Neural progenitor cell (in vitro differentiated cells): ENCODE data around the gene TIAM2.

Experiments
- EZH2 ChIP-seq: fragments of 200-600 bp; sonication (generic); IDR thresholded peaks from 2 replicates; pipeline ENCODE4 v1.6.1; 2017; ENCODE audit warnings: antibody characterized with exemption, mild to moderate bottlenecking, moderate library complexity
- EZH2phosphoT487 ChIP-seq: fragments of 200-600 bp; sonication (generic); IDR thresholded peaks from 2 replicates; pipeline ENCODE4 v1.6.1; 2017; ENCODE audit warnings: antibody characterized with exemption
- TF ChIP-seq, protein P1 (sequence below): fragments of 200-600 bp; sonication (generic); IDR thresholded peaks from 2 replicates; pipeline ENCODE4 v1.5.1; 2017; ENCODE audit warnings: antibody characterized with exemption, mild to moderate bottlenecking

DNA sequence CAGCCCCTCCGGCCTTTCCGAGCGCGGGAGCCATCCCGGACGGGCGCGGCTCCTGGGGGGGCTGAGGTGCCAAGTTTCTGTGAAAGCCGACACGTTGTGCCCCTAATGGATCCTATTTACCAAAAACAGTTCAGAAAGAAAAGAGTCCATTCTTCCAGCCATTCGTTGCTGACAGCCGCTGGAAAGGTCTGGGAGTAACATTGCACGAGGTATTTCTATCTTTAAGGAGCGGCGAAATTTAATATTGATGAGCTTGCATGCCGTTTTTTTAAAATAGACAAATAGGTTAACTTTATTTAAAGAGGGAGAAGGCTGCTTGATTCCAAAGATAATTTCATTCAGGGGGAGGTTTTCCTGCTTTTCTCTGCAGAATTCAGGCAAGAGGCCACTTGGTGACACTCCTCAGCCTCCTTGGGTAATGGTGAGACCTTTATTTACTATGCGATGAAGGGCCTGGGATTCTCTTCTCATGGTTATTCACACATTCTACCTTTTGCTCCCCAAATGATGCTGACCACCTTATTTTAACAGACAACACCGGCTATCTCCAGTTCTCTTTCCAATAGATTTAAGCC, 988 bp downstream of the TIAM2 start:
- TF ChIP-seq, protein P1, sequence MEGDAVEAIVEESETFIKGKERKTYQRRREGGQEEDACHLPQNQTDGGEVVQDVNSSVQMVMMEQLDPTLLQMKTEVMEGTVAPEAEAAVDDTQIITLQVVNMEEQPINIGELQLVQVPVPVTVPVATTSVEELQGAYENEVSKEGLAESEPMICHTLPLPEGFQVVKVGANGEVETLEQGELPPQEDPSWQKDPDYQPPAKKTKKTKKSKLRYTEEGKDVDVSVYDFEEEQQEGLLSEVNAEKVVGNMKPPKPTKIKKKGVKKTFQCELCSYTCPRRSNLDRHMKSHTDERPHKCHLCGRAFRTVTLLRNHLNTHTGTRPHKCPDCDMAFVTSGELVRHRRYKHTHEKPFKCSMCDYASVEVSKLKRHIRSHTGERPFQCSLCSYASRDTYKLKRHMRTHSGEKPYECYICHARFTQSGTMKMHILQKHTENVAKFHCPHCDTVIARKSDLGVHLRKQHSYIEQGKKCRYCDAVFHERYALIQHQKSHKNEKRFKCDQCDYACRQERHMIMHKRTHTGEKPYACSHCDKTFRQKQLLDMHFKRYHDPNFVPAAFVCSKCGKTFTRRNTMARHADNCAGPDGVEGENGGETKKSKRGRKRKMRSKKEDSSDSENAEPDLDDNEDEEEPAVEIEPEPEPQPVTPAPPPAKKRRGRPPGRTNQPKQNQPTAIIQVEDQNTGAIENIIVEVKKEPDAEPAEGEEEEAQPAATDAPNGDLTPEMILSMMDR = no peak
- TF ChIP-seq EZH2 = no peak
- TF ChIP-seq EZH2phosphoT487 = peak; percentile 43
